ENCODE measurements around the gene RNF44.

DNA sequence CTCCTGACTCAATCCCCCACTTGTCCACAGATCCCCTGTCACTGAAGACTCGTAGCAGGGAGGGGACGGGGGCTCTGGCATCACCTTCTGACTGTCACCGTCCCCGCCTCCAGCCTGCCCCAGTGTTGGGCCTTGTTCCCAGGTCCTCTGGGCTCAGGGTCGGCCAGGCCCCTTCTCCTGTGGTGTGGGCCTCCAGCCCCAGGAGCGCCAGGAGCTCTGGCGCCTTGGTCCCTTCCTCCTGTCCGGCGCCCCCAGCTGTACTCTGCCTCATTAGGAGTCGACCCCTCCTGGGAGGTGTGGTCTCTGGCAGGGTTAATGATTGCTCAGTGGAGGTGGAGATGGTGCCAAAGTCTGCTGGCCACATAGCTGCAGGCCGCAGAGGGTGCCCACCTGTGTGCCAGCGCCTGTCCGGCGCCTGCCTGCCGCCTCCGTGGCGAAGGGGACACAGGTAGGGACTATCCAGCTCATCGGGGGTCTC, 11.8 kb upstream of the RNF44 start, which contains the start of gene CDHR2:
- TF ChIP-seq, protein P1, sequence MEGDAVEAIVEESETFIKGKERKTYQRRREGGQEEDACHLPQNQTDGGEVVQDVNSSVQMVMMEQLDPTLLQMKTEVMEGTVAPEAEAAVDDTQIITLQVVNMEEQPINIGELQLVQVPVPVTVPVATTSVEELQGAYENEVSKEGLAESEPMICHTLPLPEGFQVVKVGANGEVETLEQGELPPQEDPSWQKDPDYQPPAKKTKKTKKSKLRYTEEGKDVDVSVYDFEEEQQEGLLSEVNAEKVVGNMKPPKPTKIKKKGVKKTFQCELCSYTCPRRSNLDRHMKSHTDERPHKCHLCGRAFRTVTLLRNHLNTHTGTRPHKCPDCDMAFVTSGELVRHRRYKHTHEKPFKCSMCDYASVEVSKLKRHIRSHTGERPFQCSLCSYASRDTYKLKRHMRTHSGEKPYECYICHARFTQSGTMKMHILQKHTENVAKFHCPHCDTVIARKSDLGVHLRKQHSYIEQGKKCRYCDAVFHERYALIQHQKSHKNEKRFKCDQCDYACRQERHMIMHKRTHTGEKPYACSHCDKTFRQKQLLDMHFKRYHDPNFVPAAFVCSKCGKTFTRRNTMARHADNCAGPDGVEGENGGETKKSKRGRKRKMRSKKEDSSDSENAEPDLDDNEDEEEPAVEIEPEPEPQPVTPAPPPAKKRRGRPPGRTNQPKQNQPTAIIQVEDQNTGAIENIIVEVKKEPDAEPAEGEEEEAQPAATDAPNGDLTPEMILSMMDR (conservative IDR thresholded peaks at IDR 0.05): no peak
- no peak for TF ChIP-seq ZFX (IDR thresholded peaks at IDR 0.05)
